HepG2 (cell line): ENCODE results near the gene WDR18. TPM values are rescaled to one million over a fixed set of nuclear protein-coding genes. Genes with fewer than 3 reads are reported as not detected.
A peak's percentile ranks its signal among the peaks of the same experiment; 100 is the strongest.

ENCODE experiments used
- CHD4 ChIP-seq: fragments of 200-600 bp; sonication (generic); IDR thresholded peaks from 2 replicates; pipeline ENCODE4 v1.7.0; 2017; ENCODE audit warnings: mild to moderate bottlenecking, low read length, borderline replicate concordance
- IRX3 ChIP-seq: sonication (generic); formaldehyde crosslinking; IDR thresholded peaks from 2 replicates; pipeline ENCODE4 v1.8.1; 2023; ENCODE audit warnings: mild to moderate bottlenecking, low read depth, missing genetic modification reagents, borderline replicate concordance
- PRMT3 ChIP-seq: sonication (generic); formaldehyde crosslinking; IDR thresholded peaks from 2 replicates; pipeline ENCODE4 v1.8.1; 2022; ENCODE audit warnings: low read depth, mild to moderate bottlenecking, moderate library complexity, missing genetic modification reagents, borderline replicate concordance
- SATB2 ChIP-seq: sonication (generic); formaldehyde crosslinking; IDR thresholded peaks from 2 replicates; pipeline ENCODE4 v1.5.0; 2020; ENCODE audit warnings: missing genetic modification reagents
- TSC22D2 ChIP-seq: sonication (generic); formaldehyde crosslinking; IDR thresholded peaks from 2 replicates; pipeline ENCODE4 v1.5.1; 2020; ENCODE audit warnings: missing genetic modification reagents, mild to moderate bottlenecking, borderline replicate concordance
- polyA plus RNA-seq, 8 experiments: library from polyadenylated mRNA; depleted of rRNA in 3 of 8; stranded (reverse) in 7 of 8; unstranded in 1 of 8; fragments of >200 nt; fragmentation: Illumina TruSeq in 4 of 8; extraction: Trizol in 4 of 8; gene quantifications; 2 replicates each; pipeline versions ENCODE4 v1.2.1 to v1.2.3, GENCODE V29; 2011 to 2016; ENCODE audit warnings: low read depth in 4 of 8, missing spikeins in 1 of 8, mixed read lengths in 1 of 8; ENCODE audit not compliant: insufficient read depth in 1 of 8
- total RNA-seq, 5 experiments: library from RNA; depleted of rRNA; stranded (reverse); fragments of >200 nt; fragmentation: Illumina TruSeq; extraction: Trizol; gene quantifications; 2 replicates each; pipeline ENCODE4 v1.2.3, GENCODE V29; 2016; ENCODE audit warnings: low read depth in 1 of 5
- TF ChIP-seq, protein P1 (sequence below): sonication (generic); formaldehyde crosslinking; IDR thresholded peaks from 2 replicates; pipeline ENCODE4 v1.8.0; 2022; ENCODE audit warnings: mild to moderate bottlenecking, missing genetic modification reagents; ENCODE audit not compliant: insufficient replicate concordance
- TF ChIP-seq, protein P2 (sequence below): IDR thresholded peaks from 2 replicates; pipeline ENCODE4 v1.6.1; 2018; ENCODE audit warnings: missing genetic modification reagents
- TF ChIP-seq, protein P3 (sequence below): sonication (generic); formaldehyde crosslinking; IDR thresholded peaks from 2 replicates; pipeline ENCODE4 v1.5.0; 2020; ENCODE audit warnings: missing genetic modification reagents
- TF ChIP-seq, protein P4 (sequence below): fragments of 450-650 bp; IDR thresholded peaks from 2 replicates; pipeline ENCODE4 v1.6.1; 2017

The WDR18 gene
- total and polyA plus RNA-seq, 2 of the 13 experiments (the other 11 are each of a cell fraction or from before 2014, with no cell fraction given) = 36.4 to 47.6 TPM

DNA sequence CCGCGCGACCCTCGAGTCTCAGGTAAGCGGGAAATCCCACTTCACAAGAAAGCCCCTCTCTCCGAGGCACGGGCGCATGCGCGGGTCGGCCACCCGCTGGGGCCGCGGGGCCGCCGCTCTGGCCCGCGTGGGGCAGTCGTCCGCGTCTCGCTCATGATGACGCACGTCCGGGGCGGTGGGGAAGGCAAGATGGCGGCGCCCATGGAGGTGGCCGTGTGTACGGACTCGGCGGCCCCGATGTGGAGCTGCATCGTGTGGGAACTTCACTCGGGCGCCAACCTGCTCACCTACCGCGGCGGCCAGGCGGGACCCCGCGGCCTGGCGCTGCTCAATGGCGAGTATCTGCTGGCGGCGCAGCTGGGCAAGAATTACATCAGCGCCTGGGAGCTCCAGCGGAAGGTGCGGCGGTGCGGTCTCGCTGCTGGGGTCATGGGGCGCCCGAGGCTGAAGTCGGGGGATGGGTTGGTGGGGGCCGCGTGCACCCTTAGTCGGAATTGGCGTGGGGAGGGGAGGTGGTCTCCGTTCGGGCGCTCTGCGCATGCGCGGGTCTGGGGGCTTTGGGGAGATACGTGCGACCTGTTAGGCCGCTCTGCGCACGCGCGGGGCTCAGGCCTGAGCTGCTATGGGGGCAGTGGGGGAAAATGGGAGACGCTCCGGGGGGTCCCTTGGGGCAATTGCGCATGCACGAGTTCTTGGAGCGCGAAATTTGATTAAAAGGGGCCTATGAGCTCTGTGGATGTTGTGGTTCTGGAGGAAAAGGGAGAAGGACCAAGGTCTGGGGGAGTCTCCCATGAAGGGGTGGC is at the start of gene WDR18 (continued):
- TF ChIP-seq SATB2 (CRISPR knock-in tag) (no peak), PRMT3 (no peak), CHD4 (no peak), TSC22D2 (no peak), IRX3 (CRISPR knock-in tag) (peak; percentile 48; the same call in 1 of the 2 replicates)
- TF ChIP-seq, protein P1, sequence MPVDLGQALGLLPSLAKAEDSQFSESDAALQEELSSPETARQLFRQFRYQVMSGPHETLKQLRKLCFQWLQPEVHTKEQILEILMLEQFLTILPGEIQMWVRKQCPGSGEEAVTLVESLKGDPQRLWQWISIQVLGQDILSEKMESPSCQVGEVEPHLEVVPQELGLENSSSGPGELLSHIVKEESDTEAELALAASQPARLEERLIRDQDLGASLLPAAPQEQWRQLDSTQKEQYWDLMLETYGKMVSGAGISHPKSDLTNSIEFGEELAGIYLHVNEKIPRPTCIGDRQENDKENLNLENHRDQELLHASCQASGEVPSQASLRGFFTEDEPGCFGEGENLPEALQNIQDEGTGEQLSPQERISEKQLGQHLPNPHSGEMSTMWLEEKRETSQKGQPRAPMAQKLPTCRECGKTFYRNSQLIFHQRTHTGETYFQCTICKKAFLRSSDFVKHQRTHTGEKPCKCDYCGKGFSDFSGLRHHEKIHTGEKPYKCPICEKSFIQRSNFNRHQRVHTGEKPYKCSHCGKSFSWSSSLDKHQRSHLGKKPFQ (CRISPR knock-in tag) = no peak
- TF ChIP-seq, protein P2, sequence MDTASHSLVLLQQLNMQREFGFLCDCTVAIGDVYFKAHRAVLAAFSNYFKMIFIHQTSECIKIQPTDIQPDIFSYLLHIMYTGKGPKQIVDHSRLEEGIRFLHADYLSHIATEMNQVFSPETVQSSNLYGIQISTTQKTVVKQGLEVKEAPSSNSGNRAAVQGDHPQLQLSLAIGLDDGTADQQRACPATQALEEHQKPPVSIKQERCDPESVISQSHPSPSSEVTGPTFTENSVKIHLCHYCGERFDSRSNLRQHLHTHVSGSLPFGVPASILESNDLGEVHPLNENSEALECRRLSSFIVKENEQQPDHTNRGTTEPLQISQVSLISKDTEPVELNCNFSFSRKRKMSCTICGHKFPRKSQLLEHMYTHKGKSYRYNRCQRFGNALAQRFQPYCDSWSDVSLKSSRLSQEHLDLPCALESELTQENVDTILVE (CRISPR knock-in tag) = peak; percentile 47; the same call in 1 of the 2 replicates
- TF ChIP-seq, protein P3, sequence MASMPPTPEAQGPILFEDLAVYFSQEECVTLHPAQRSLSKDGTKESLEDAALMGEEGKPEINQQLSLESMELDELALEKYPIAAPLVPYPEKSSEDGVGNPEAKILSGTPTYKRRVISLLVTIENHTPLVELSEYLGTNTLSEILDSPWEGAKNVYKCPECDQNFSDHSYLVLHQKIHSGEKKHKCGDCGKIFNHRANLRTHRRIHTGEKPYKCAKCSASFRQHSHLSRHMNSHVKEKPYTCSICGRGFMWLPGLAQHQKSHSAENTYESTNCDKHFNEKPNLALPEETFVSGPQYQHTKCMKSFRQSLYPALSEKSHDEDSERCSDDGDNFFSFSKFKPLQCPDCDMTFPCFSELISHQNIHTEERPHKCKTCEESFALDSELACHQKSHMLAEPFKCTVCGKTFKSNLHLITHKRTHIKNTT = 0 out of 2 replicates have a peak, but pooled peaks have one; percentile 60
- TF ChIP-seq, protein P4, sequence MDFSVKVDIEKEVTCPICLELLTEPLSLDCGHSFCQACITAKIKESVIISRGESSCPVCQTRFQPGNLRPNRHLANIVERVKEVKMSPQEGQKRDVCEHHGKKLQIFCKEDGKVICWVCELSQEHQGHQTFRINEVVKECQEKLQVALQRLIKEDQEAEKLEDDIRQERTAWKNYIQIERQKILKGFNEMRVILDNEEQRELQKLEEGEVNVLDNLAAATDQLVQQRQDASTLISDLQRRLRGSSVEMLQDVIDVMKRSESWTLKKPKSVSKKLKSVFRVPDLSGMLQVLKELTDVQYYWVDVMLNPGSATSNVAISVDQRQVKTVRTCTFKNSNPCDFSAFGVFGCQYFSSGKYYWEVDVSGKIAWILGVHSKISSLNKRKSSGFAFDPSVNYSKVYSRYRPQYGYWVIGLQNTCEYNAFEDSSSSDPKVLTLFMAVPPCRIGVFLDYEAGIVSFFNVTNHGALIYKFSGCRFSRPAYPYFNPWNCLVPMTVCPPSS = no peak
